Mesothelial cell of epicardium (in vitro differentiated cells): ENCODE data around the gene CYB561A3. TPM values are rescaled to one million over a fixed set of nuclear protein-coding genes. Genes with fewer than 3 reads are reported as not detected.
"Not testable (repeated sequence)": the region's sequence is repeated elsewhere in the genome, so short reads cannot be mapped to it uniquely, and the experiment has no call there.

ENCODE experiments used
- DNase-seq, 2 experiments: peaks; one replicate each; pipeline ENCODE4 v3.0.0; 2021; ENCODE audit warnings: low spot score in 2 of 2; ENCODE audit not compliant: unreplicated experiment in 2 of 2
- H3K27ac Mint-ChIP-seq: 2 replicates; pipeline ENCODE4 v1.8.0; 2021; ENCODE audit warnings: mixed read lengths
- H3K27me3 Mint-ChIP-seq: 2 replicates; pipeline ENCODE4 v1.8.0; 2021; ENCODE audit warnings: low read depth, mixed read lengths
- H3K36me3 Mint-ChIP-seq: 2 replicates; pipeline ENCODE4 v1.8.0; 2021; ENCODE audit warnings: mixed read lengths
- H3K4me1 Mint-ChIP-seq: 2 replicates; pipeline ENCODE4 v1.8.0; 2021; ENCODE audit warnings: mixed read lengths
- H3K4me3 Mint-ChIP-seq: 2 replicates; pipeline ENCODE4 v1.8.0; 2021; ENCODE audit warnings: mild to moderate bottlenecking, moderate library complexity, mixed read lengths
- H3K9me3 Mint-ChIP-seq: 2 replicates; pipeline ENCODE4 v1.8.0; 2021; ENCODE audit warnings: mixed read lengths
- total RNA-seq: library from RNA; stranded (reverse); gene quantifications from 3 replicates; pipeline ENCODE4 v1.2.1, GENCODE V29; 2021
- TF ChIP-seq, protein P1 (sequence below): fragments of 200-600 bp; sonication (generic); IDR thresholded peaks from one replicate; pipeline ENCODE4 v1.5.0; 2021; ENCODE audit warnings: antibody characterized with exemption; ENCODE audit not compliant: unreplicated experiment

CYB561A3 gene
- total RNA-seq, 1 donor from 2014 or later = 26.3 TPM

DNA sequence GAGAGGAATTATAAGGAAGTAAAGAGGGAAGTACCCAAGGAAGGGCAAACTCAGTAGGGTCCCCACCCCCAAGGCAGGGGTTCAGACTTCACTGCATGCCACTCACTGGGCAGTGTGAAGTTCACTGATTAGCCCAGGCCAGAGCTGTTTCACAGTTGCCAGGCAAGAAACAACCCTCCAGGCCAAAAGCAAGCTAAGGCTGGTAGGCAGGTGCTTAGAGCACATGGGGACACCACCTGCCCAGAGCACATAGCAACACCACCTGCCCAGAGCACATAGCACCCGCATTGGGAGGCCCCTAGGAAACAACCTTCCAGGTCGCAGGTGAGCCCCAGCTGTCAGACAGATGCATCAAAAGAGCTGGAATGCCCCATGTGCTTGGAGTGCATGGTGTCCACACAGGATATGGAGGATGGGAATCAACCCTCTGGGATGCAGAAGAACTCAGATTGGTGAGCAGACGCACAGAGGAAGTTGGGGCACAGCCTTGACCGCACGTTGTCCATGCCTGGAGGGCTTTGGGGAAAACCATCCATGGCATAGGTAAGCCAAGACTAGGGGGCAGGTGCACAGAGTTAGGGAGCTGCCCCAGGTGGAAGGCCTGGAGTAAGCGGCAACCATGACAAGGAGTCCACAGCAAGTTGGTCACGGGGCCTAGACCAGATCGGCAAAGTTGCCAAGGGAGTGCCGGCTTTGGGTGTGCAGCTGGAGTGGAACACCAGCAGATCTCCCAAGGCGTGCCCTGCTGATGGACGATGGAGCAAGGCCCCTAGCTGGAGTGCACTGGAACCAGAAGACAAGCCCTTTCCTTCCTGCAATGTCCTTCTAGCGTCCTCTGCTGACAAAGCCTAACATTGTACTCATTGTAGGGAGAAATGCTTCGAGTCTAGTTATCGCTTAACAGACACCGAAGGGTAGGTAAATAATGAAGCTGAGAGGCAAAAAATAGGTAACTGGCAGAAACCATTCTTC, 22.9 kb upstream of the CYB561A3 start:
- no peak for DNase-seq
- Mint-ChIP-seq H3K4me3 (no peak overlapping the region), H3K27me3 (no peaks in the 10 kb centered on the region), H3K36me3 (no peaks in the 10 kb centered on the region), H3K27ac (no peak overlapping the region), H3K9me3 (peaks cover 4% of the 10 kb centered on the region), H3K4me1 (no peaks in the 10 kb centered on the region)
- TF ChIP-seq, protein P1, sequence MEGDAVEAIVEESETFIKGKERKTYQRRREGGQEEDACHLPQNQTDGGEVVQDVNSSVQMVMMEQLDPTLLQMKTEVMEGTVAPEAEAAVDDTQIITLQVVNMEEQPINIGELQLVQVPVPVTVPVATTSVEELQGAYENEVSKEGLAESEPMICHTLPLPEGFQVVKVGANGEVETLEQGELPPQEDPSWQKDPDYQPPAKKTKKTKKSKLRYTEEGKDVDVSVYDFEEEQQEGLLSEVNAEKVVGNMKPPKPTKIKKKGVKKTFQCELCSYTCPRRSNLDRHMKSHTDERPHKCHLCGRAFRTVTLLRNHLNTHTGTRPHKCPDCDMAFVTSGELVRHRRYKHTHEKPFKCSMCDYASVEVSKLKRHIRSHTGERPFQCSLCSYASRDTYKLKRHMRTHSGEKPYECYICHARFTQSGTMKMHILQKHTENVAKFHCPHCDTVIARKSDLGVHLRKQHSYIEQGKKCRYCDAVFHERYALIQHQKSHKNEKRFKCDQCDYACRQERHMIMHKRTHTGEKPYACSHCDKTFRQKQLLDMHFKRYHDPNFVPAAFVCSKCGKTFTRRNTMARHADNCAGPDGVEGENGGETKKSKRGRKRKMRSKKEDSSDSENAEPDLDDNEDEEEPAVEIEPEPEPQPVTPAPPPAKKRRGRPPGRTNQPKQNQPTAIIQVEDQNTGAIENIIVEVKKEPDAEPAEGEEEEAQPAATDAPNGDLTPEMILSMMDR = no peak

DNA sequence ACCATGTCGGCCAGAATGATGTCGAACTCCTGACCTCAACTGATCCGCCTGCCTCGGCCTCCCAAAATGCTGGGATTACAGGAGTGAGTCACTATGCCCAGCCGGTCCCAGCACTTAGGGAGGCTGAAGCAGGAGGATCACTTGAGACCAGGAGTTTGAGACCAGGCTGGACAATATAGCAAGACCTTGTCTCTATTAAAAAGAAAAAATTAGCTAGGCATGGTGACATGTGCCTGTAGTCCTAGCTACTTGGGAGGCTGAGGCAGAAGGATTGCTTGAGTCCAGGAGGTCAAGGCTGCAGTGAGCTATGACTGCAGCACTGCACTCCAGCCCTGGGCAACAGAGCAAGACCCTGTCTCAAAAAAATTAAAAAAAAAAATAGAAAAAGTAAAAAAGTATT, 22.2 kb upstream of the CYB561A3 start:
- not testable (repeated sequence) for H3K27me3 Mint-ChIP-seq, H3K36me3 Mint-ChIP-seq, H3K27ac Mint-ChIP-seq, H3K9me3 Mint-ChIP-seq, H3K4me1 Mint-ChIP-seq, DNase-seq, H3K4me3 Mint-ChIP-seq

DNA sequence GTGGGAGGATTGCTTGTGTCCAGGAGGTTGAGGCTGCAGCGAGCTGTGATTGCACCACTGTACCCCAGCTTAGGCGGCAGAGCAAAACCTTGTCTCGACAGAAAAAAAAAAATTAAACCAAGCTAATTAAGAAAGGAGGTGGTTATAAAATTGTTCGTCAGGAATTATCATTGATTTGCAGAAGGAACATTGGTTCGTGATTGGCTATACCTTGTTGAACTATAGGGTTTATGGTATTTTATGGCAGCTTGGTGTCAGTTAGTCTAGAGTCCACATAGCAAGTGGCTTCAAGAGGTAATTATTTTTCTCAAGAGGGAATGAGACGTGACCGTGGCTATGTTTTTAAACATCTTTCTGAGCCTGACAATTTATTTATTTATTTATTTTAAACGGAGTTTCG, 19.2 kb upstream of the CYB561A3 start:
- TF ChIP-seq, protein P1 = no peak
- H3K4me3 Mint-ChIP-seq = no peak overlapping the region
- H3K9me3 Mint-ChIP-seq = no peaks in the 10 kb centered on the region

DNA sequence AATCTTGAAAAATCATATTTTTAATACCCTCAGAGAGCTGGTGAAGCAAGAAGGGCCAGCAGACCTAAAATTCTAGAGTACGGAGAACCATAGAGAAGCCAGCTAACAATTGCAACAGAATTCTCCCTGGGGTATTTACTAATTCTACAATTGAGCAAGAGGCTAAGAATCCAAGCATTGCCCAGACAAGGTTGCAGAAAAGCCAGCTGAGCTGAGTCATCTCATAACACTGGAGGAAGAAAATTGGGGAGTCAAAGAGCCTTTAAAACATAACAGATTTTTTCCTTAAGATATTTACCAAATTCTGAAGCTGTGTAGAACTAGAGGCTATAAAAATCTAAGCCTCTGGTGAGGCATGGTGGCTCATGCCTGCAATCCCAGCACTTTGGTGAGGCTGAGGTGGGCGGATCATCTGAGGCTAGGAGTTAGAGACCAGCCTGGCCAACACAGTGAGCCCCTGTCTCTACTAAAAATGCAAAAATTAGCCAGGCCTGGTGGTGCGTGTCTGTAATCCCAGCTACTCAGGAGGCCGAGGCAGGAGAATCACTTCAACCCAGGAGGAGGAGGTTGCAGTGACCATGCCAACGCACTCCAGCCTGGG, 17.1 kb upstream of the CYB561A3 start:
- H3K4me1 Mint-ChIP-seq = peaks cover 6% of the 10 kb centered on the region
- no peak for DNase-seq
- no peak overlapping the region for H3K27ac Mint-ChIP-seq
- H3K9me3 Mint-ChIP-seq = peaks cover 3% of the 10 kb centered on the region
- peaks cover 22% of the 10 kb centered on the region for H3K36me3 Mint-ChIP-seq
- H3K27me3 Mint-ChIP-seq = no peaks in the 10 kb centered on the region
- TF ChIP-seq, protein P1 = no peak
- no peak overlapping the region for H3K4me3 Mint-ChIP-seq

More for the DNA sequence above, 19.2 kb upstream of the CYB561A3 start:
- H3K36me3 Mint-ChIP-seq = peaks cover 12% of the 10 kb centered on the region
- no peak overlapping the region for H3K27ac Mint-ChIP-seq
- DNase-seq = no peak
- no peaks in the 10 kb centered on the region for H3K27me3 Mint-ChIP-seq
- H3K4me1 Mint-ChIP-seq = peaks cover 6% of the 10 kb centered on the region

DNA sequence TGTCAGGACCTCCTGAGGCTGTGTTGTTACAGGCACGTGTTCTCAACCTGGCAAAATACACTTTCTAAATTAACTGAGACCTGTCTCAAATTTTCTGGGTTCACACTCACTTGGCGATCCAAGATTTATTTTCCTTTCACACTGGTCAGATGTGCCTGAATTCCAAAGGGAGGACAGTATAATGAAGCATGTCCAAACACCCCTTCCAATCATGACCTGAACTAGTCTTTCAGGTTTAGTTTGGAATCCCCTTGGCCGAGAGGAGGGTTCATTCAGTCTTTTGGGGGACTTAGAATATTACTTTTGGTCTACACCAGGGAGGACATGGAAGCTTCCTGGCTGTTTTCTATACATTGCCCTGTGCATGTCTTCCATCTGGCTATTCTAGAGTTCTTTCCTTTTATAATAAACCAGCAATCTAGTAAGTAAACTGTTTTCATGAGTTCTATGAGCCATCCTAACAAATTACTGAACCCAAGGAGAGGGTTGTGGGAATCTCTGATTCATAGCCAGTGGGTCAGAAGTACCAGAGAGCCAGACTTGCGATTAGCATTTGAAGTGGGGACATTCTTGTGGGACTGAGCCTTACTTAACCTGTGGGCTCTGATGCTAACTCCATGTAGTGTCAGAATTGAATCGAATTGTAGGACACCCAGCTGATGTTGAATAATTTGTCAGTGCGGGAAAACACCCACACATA, 15.9 kb upstream of the CYB561A3 start:
- H3K4me1 Mint-ChIP-seq = peaks cover 6% of the 10 kb centered on the region
- no peak overlapping the region for H3K27ac Mint-ChIP-seq
- TF ChIP-seq, protein P1 = no peak
- H3K9me3 Mint-ChIP-seq = peaks cover 6% of the 10 kb centered on the region
- no peak for DNase-seq
- H3K4me3 Mint-ChIP-seq = no peak overlapping the region
- no peaks in the 10 kb centered on the region for H3K27me3 Mint-ChIP-seq
- peaks cover 27% of the 10 kb centered on the region for H3K36me3 Mint-ChIP-seq

DNA sequence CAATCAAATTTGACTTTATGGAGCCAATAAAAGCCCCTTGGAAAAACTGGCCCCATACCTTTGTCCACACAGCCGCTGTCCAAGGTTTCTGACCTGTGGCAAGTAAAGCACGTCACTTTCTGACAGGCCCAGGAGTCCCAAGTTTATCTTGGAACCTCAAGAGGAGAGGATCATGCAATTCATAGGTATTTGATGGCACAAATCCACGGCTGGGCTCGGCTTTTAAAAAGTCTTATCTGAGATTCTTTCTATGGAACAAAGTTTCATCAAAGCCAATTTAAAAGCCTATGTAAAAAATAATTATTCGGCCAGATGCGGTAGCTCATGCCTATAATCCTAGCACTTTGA, 14.1 kb upstream of the CYB561A3 start:
- Mint-ChIP-seq H3K4me1 (peaks cover 6% of the 10 kb centered on the region), H3K36me3 (peaks cover 40% of the 10 kb centered on the region), H3K27ac (no peak overlapping the region), H3K9me3 (peaks cover 6% of the 10 kb centered on the region), H3K27me3 (no peaks in the 10 kb centered on the region), H3K4me3 (no peak overlapping the region)
- DNase-seq = no peak
- TF ChIP-seq, protein P1 = no peak
